GM18526 (cell line): ENCODE results near the gene CETN2.

Source experiments
- POLR2A ChIP-seq: IDR thresholded peaks from 3 replicates; pipeline ENCODE4 v1.6.1; 2011; ENCODE audit not compliant: insufficient read length; ENCODE audit errors: extremely low read depth

CETN2 gene

DNA sequence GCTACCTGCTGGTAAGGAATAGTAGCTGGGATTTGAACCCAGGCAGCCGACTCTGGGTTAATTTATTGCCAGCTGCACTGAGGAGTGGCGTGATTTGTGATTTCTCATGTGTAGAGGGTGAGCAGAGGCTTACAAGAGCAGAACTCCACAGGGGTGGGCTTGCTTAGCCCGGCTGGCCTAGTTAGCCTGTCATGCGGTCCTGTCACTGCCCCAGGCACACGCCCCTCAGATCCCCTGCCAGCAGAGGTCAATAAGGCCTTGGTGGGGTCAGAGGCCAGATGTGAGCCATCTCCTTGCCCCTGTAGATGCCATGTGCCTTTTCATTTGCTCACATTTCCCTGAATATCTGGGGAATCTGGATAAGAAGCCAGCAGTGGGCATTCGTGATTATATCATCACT is 13.7 kb upstream of the CETN2 start:
- TF ChIP-seq POLR2A: no peak

DNA sequence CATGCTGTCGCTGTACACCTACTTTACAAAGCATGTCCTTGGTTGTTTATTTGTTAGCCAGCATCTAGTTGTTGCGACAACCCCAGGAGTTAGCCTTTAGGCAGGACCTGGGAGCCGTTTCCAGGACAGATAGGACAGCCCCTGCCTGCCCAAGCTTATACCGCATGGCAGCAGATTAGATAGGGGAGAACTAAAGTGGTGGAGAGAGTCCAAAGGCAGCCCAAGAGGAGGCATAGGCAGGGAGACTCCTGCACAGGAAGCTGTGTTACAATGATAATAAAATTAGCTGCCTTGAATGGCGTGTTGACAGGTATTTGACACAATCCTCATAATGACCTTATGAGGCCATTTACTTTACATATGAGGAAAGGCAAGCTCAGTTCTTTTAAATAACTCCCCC is 13.3 kb upstream of the CETN2 start:
- TF ChIP-seq POLR2A: no peak

- TF ChIP-seq POLR2A: no peak
Observed at GRCh38 chrX:152842772-152843338, 12.3 kb upstream of the CETN2 start.

- no peak for TF ChIP-seq POLR2A
Observed at GRCh38 chrX:152833378-152833777, 2.8 kb upstream of the CETN2 start.

GRCh38 chrX:152832520-152832919 is 2.0 kb upstream of the CETN2 start:
- TF ChIP-seq POLR2A: no peak

DNA sequence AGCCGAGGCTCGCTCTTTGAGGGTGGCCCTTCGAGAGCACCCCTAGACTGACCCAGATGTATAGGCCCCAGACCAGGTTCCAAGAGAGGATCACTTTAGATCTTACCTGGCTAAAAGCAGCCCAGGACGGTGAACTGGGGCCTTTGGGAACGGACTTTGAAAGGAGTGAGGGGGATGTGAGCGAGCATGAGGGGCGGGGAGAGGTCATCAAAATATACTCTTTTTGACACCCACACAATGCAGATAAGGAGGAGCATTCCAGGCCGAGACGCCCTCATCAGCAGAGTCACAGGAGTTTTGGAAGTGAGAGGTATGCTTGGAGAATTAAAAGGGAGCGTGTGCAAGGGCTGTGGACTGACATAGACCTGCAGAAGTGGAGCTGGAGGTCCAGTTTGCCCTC is 834 bp upstream of the CETN2 start:
- TF ChIP-seq POLR2A: no peak

GRCh38 chrX:152824841-152825374 is 5.6 kb downstream of the CETN2 start:
- no peak for TF ChIP-seq POLR2A

DNA sequence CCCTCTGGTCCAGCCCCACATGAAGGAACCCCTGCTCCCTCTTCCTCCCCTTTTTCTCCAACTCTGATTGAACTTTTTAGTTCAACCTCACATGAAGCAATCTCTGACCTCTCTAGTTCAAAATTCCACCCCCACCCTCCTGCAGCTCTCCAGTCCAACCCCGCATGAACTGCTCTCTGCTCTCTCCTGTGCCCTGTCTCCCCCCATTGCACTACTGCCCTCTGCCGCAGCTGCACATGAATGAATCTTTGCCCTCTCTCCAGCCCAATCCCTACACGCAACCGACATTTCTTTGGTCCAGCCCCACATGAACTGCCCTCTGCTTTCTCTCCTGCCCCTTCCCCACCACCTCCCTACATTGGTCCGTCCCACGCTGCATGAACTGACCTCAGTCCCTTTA is 6.9 kb downstream of the CETN2 start:
- no peak for TF ChIP-seq POLR2A

- TF ChIP-seq POLR2A: no peak
Observed at GRCh38 chrX:152822383-152823086, 8.0 kb downstream of the CETN2 start.

GRCh38 chrX:152821145-152821765 is 9.3 kb downstream of the CETN2 start:
- TF ChIP-seq POLR2A: no peak

DNA sequence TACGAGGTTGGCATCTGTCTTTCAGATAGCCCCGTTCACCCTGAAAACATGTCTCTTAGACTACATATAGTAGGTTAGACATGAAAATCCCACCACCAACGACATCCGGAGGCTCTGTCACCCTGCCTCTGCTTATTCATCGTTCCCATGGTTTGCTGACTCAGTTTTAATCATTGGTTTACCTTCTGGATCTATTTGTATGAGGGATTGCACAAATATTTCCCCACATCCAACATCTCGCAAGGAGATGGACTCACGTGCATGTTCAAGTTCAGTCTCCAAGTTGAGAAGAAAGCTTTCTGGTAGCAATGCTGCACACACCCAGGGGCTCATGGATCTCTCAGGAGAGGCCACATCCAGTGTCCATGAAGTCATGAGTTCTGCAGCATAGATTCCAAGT is 10.8 kb downstream of the CETN2 start:
- no peak for TF ChIP-seq POLR2A

GRCh38 chrX:152819266-152819665 is 11.3 kb downstream of the CETN2 start:
- no peak for TF ChIP-seq POLR2A

- TF ChIP-seq POLR2A: no peak
Observed at GRCh38 chrX:152818356-152818755, 12.2 kb downstream of the CETN2 start.

- TF ChIP-seq POLR2A: no peak
Observed at GRCh38 chrX:152817078-152817764, 13.3 kb downstream of the CETN2 start.

GRCh38 chrX:152814048-152814447 is 16.5 kb downstream of the CETN2 start:
- no peak for TF ChIP-seq POLR2A

DNA sequence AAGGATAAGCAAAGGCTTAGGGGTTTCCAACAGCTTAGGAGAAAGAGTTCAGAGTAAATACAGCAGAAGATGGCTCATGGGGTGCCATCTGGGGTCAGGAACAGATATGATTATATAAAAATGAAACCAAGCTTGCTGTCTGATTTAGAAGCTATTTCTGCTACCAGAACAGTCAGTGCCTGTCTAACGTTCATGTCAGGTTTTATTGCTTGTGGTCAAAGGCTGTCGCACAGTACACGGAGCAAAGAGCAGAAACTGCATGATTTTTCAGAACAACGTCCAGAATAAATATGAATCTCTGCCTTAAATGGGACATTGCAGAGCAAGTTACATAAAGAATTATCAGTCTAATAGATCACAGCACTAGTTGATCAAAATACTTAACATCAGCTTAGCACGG is 17.4 kb downstream of the CETN2 start:
- TF ChIP-seq POLR2A: no peak
